ENCODE results near the gene OSBPL6. TPM values are rescaled to one million over a fixed set of nuclear protein-coding genes. Genes with fewer than 3 reads are reported as not detected.
A peak's percentile ranks its signal among the peaks of the same experiment; 100 is the strongest.

Gene OSBPL6
- total RNA-seq, 1 experiment from 2014 or later: 3.4 TPM

- DNase-seq (ENCODE audit: low spot score): peak; percentile 19
- in situ Hi-C loops (cut with HindIII; ENCODE audit: low sequenced_read_pairs): no loop called here
These were observed 71.5 kb downstream of the OSBPL6 start for GRCh38 chr2:178265851-178266250.

- DNase-seq (ENCODE audit: low spot score): peak; percentile 63
- in situ Hi-C loops (cut with HindIII; ENCODE audit: low sequenced_read_pairs): no loop called here
These were observed 72.1 kb downstream of the OSBPL6 start for GRCh38 chr2:178266445-178266844.

GRCh38 chr2:178267660-178268059 is 73.3 kb downstream of the OSBPL6 start:
- no peak for DNase-seq (ENCODE audit: low spot score)
- in situ Hi-C loops (cut with HindIII; ENCODE audit: low sequenced_read_pairs): no loop called here

- no peak for DNase-seq (ENCODE audit: low spot score)
- in situ Hi-C loops (cut with HindIII; ENCODE audit: low sequenced_read_pairs): no loop called here
These were observed 74.1 kb downstream of the OSBPL6 start for GRCh38 chr2:178268435-178268834.

- in situ Hi-C loops (cut with HindIII; ENCODE audit: low sequenced_read_pairs): no loop called here
- DNase-seq (ENCODE audit: low spot score): no peak
These were observed 75.3 kb downstream of the OSBPL6 start for GRCh38 chr2:178269438-178270224.

- no peak for DNase-seq (ENCODE audit: low spot score)
- in situ Hi-C loops (cut with HindIII; ENCODE audit: low sequenced_read_pairs): no loop called here
These were observed 76.0 kb downstream of the OSBPL6 start for GRCh38 chr2:178270338-178270737.

GRCh38 chr2:178271094-178271493 is 76.8 kb downstream of the OSBPL6 start:
- no peak for DNase-seq (ENCODE audit: low spot score)
- in situ Hi-C loops (cut with HindIII; ENCODE audit: low sequenced_read_pairs): no loop called here

GRCh38 chr2:178271629-178272333 is 77.5 kb downstream of the OSBPL6 start:
- in situ Hi-C loops (cut with HindIII; ENCODE audit: low sequenced_read_pairs): no loop called here
- peak; percentile 40 for DNase-seq (ENCODE audit: low spot score)

GRCh38 chr2:178273787-178274360 is 79.6 kb downstream of the OSBPL6 start:
- DNase-seq (ENCODE audit: low spot score): no peak
- in situ Hi-C loops (cut with HindIII; ENCODE audit: low sequenced_read_pairs): no loop called here

GRCh38 chr2:178275600-178275999 is 81.3 kb downstream of the OSBPL6 start:
- in situ Hi-C loops (cut with HindIII; ENCODE audit: low sequenced_read_pairs): no loop called here
- DNase-seq (ENCODE audit: low spot score): no peak

GRCh38 chr2:178277741-178278197 is 83.5 kb downstream of the OSBPL6 start:
- in situ Hi-C loops (cut with HindIII; ENCODE audit: low sequenced_read_pairs): no loop called here
- no peak for DNase-seq (ENCODE audit: low spot score)

GRCh38 chr2:178279142-178279541 is 84.8 kb downstream of the OSBPL6 start:
- DNase-seq (ENCODE audit: low spot score): no peak

GRCh38 chr2:178279636-178280035 is 85.3 kb downstream of the OSBPL6 start:
- DNase-seq (ENCODE audit: low spot score): no peak
- in situ Hi-C loops (cut with HindIII; ENCODE audit: low sequenced_read_pairs): no loop called here

More at GRCh38 chr2:178279142-178279541, 84.8 kb downstream of the OSBPL6 start:
- in situ Hi-C loops (cut with HindIII; ENCODE audit: low sequenced_read_pairs): no loop called here

- in situ Hi-C loops (cut with HindIII; ENCODE audit: low sequenced_read_pairs): no loop called here
- peak; percentile 18 for DNase-seq (ENCODE audit: low spot score)
These were observed 86.0 kb downstream of the OSBPL6 start for GRCh38 chr2:178280244-178280852.

GRCh38 chr2:178282075-178282815 is 87.9 kb downstream of the OSBPL6 start:
- in situ Hi-C loops (cut with HindIII; ENCODE audit: low sequenced_read_pairs): no loop called here
- DNase-seq (ENCODE audit: low spot score): no peak

- DNase-seq (ENCODE audit: low spot score): no peak
- in situ Hi-C loops (cut with HindIII; ENCODE audit: low sequenced_read_pairs): no loop called here
These were observed 89.1 kb downstream of the OSBPL6 start for GRCh38 chr2:178283341-178283918.

- in situ Hi-C loops (cut with HindIII; ENCODE audit: low sequenced_read_pairs): no loop called here
- DNase-seq (ENCODE audit: low spot score): no peak
These were observed 90.4 kb downstream of the OSBPL6 start for GRCh38 chr2:178284613-178285286.

- in situ Hi-C loops (cut with HindIII; ENCODE audit: low sequenced_read_pairs): no loop called here
- DNase-seq (ENCODE audit: low spot score): no peak
These were observed 90.9 kb downstream of the OSBPL6 start for GRCh38 chr2:178285287-178285615.

Measured in G401 (cell line).